ENCODE data around the gene MBOAT2. TPM values are rescaled to one million over a fixed set of nuclear protein-coding genes. Genes with fewer than 3 reads are reported as not detected.

Gene MBOAT2
- total RNA-seq, 1 experiment from 2014 or later, result 16.8 TPM

DNA sequence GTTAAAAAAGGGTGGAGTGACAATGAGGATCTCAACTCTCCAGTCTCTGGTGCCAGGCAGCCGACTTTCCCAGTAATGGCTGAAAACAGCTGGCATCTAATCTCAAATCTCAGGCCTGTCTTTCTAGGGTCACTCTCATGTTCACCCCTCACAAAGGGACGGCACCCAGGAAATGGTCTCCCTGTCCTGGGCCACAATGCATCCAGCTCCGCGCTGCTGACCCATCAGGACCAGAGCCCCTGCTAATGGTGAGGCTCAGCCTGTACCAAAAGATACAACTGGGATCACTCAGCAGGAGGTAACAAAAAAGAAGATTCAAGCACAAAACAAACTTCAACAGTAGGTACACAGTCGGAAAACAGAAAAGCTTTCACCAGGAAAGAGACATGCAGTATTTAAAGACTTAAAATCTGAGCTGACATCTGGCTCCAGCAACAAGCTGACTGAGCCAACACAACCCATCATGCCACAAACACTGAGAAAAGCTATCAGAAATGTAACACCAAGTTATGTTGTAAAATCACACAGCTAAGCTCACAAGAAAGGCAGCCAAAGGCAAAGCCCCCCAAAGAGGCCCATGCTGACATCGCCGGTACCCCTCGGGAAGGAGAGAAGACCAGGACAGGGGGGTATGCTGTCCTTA lies 152.5 kb downstream of the MBOAT2 start:
- CTCF ChIA-PET, result no interaction called here
- Histone ChIP-seq H3K9me2 (ENCODE audit: insufficient read depth) (no peaks in the 10 kb centered on the region), H3K27ac (ENCODE audit: low read depth, low read length) (no peak overlapping the region), H3K36me3 (ENCODE audit: control insufficient read depth in 1 of 2, insufficient read depth in 2 of 2, low read length in 2 of 2) (no peaks in the 10 kb centered on the region), H2AFZ (ENCODE audit: low read depth, low read length, poor library complexity, severe bottlenecking) (no peak overlapping the region), H3K27me3 (ENCODE audit: insufficient read depth, low read length) (no peaks in the 10 kb centered on the region), H3K9ac (ENCODE audit: low read length) (no peak overlapping the region), H3K9me3 (ENCODE audit: control insufficient read depth in 1 of 2, insufficient read depth in 1 of 2, low read depth in 1 of 2, low read length in 2 of 2) (no peaks in the 10 kb centered on the region), H4K20me1 (ENCODE audit: insufficient read depth) (no peaks in the 10 kb centered on the region), H3K79me2 (ENCODE audit: insufficient read depth, low read length) (no peaks in the 10 kb centered on the region), H3K4me1 (ENCODE audit: control insufficient read depth in 1 of 2, insufficient read depth in 2 of 2, low read length in 2 of 2) (0 out of 4 replicates have a peak, but pooled peaks cover 0 to 4% of the 10 kb centered on the region in 2 experiments), H3K4me2 (ENCODE audit: low read length) (no peak overlapping the region), H3K4me3 (replicated peaks in 1 of 2; ENCODE audit: low read depth in 1 of 2, low read length in 2 of 2) (no peak overlapping the region)
- POLR2A ChIA-PET, result no interaction called here
- RAD21 ChIA-PET (ENCODE audit: low non-redundant PET in 1 of 2, low total read pairs in 2 of 2, uncharacterized antibody in 2 of 2, unreplicated experiment in 2 of 2), result no interaction called here
- no peak for ATAC-seq
- intact Hi-C loops (cut with micrococcal nuclease), result no loop called here
- BruUV-seq (replicated peaks), result no TSS peak
- no peak for TF ChIP-seq POLR2A (IDR thresholded peaks at IDR 0.05; ENCODE audit: borderline replicate concordance, extremely low read depth, insufficient read depth, insufficient read length)
- TF ChIP-seq SP1 (IDR thresholded peaks at IDR 0.05; ENCODE audit: low read depth), result no peak
- TF ChIP-seq CBX3 (IDR thresholded peaks at IDR 0.05; ENCODE audit: low read depth), result no peak
- no peak for TF ChIP-seq YY1 (IDR thresholded peaks at IDR 0.05; ENCODE audit: extremely low read depth, insufficient replicate concordance, low read depth, low read length)
- no peak for TF ChIP-seq SRF (IDR thresholded peaks at IDR 0.05; ENCODE audit: low read depth)
- TF ChIP-seq, protein P1, sequence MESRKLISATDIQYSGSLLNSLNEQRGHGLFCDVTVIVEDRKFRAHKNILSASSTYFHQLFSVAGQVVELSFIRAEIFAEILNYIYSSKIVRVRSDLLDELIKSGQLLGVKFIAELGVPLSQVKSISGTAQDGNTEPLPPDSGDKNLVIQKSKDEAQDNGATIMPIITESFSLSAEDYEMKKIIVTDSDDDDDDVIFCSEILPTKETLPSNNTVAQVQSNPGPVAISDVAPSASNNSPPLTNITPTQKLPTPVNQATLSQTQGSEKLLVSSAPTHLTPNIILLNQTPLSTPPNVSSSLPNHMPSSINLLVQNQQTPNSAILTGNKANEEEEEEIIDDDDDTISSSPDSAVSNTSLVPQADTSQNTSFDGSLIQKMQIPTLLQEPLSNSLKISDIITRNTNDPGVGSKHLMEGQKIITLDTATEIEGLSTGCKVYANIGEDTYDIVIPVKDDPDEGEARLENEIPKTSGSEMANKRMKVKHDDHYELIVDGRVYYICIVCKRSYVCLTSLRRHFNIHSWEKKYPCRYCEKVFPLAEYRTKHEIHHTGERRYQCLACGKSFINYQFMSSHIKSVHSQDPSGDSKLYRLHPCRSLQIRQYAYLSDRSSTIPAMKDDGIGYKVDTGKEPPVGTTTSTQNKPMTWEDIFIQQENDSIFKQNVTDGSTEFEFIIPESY (IDR thresholded peaks at IDR 0.05; ENCODE audit: extremely low read depth, insufficient replicate concordance, low read length), result no peak
- no peak for TF ChIP-seq FOSL1 (IDR thresholded peaks at IDR 0.05; ENCODE audit: low read depth)
- TF ChIP-seq ZNF274 (IDR thresholded peaks at IDR 0.05; ENCODE audit: low read depth, low read length), result no peak
- no peak for TF ChIP-seq TCF7L2 (IDR thresholded peaks at IDR 0.05; ENCODE audit: borderline replicate concordance, extremely low read depth, insufficient read depth, insufficient read length)
- TF ChIP-seq ZFX (IDR thresholded peaks at IDR 0.05), result no peak
- TF ChIP-seq SIN3A (IDR thresholded peaks at IDR 0.05; ENCODE audit: low read depth), result no peak
- DNase-seq (ENCODE audit: low read depth, low spot score), result no peak

All from HCT116 (cell line).